Neural cell (in vitro differentiated cells): Measurements from ENCODE around the gene CHIA.

Experiments used
- CTCF ChIP-seq: fragments of 450-650 bp; IDR thresholded peaks from 2 replicates; pipeline ENCODE4 v1.5.1; 2014; ENCODE audit warnings: antibody characterized with exemption, mild to moderate bottlenecking, moderate library complexity; ENCODE audit not compliant: poor library complexity, severe bottlenecking
- RAD21 ChIP-seq: fragments of 450-650 bp; conservative IDR thresholded peaks from 2 replicates; pipeline ENCODE4 v1.6.1; 2014; ENCODE audit warnings: antibody characterized with exemption, mild to moderate bottlenecking, moderate library complexity
- REST ChIP-seq: IDR thresholded peaks from 2 replicates; pipeline ENCODE4 v1.6.1; 2012; ENCODE audit warnings: borderline replicate concordance
- TAF1 ChIP-seq: IDR thresholded peaks from 2 replicates; pipeline ENCODE4 v1.6.1; 2012; ENCODE audit warnings: low read depth

GRCh38 chr1:111271464-111271801 lies 19.2 kb upstream of the CHIA start:
- TF ChIP-seq RAD21 = no peak
- no peak for TF ChIP-seq REST
- no peak for TF ChIP-seq CTCF
- no peak for TF ChIP-seq TAF1
